Measurements from ENCODE around the gene KPNA3.
A peak's percentile ranks its signal among the peaks of the same experiment; 100 is the strongest.

DNA sequence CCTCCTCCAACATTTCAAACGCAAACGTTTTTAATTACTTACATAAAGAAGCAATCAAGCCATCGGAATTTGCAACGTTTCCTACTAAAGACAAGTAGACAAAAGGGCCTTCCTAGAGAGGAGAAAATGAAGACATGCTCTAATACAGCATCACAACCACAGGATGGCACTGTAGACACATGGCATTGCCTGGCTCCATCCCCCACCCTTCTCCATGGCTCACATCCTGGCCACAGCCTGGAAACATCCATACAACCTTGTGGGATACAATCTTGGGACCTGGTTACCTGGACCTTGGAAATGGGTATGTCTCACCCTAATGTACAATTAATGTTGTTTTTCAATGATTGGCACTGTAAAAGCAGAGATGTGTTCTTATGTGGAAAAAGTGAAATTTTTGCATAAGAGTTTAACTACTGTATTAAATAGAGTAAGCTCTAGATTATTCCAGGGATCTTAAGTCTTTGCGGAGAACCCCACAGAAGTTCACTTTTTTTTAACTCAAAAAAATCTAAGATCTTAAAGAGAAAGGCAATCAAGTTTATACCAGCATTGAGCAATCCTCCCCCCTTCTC, 122.7 kb downstream of the KPNA3 start:
- peak; percentile 55 to 84 (median 65) for TF ChIP-seq CTCF (IDR thresholded peaks at IDR 0.05)
- TF ChIP-seq POLR2A (IDR thresholded peaks at IDR 0.05), result no peak
